HK-2 (cell line): Measurements from ENCODE around the gene EHF.

Experiments
- DNase-seq: peaks from one replicate; pipeline ENCODE4 v3.0.0-alpha.2; 2018; ENCODE audit not compliant: unreplicated experiment

EHF gene

GRCh38 chr11:34602245-34602644 is 18.6 kb upstream of the EHF start:
- DNase-seq: no peak

- DNase-seq: no peak
Measured at GRCh38 chr11:34603129-34604001, 17.5 kb upstream of the EHF start.

GRCh38 chr11:34604145-34604544 is 16.7 kb upstream of the EHF start:
- DNase-seq: no peak

DNA sequence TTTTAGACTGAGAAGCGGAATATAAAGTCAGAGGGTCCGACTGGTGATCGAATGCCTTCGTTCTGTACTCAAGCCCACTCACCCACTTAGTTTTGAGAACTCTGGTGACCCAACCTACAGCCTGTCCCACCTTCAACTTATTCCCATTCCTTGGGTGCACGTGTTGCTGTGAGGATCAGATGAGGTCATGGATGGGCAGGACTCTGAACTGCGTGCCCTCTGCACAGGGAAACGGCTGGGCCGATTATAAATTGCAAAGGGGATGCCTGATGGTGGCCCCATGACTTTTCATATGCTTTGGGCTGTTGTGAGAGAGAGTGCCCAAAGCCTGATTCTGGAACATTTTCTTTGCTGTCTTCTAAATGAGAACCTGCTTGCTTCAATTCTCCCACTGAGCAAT is 16.0 kb upstream of the EHF start:
- no peak for DNase-seq

DNA sequence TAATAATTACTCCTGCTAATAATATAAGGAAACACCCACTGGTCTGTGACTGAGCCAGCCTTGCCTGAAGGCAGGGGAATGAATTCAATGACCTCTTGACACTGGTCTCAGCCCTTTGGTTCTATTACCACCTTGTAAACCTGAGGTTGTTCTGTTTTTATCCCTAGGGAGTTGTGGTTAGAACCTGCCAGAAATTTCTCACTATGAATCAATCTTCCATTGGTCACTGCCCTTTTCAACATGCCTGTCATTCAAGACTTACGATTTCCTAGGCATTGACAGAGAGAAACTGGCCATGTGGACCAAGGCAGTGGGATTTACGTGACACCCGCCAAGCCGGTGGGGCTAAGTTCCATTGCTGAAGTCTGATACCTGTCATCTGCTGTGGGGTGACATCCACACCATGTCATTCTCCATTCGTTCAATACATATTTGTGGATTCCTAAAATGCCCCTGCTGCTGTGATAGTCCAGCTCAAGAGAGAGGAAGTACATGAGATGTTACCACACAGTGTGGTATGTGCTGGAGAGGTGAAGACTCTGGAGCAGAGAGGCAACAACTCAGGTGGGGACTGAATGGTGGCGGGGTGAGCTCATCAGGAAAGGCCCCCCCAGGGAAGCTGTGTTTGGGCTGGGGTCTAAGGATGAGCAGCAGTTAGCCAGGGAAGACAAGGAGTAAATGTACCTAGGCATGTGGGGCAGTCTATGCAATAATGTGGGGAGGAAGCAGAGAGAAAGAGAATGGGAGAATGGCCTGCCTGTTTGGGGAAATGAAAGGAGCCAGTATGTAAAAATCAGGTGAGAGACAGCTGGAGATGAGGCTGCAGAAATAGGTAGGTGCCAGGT is 15.2 kb upstream of the EHF start:
- no peak for DNase-seq

- DNase-seq: no peak
Measured at GRCh38 chr11:34606326-34607120, 14.4 kb upstream of the EHF start.

DNA sequence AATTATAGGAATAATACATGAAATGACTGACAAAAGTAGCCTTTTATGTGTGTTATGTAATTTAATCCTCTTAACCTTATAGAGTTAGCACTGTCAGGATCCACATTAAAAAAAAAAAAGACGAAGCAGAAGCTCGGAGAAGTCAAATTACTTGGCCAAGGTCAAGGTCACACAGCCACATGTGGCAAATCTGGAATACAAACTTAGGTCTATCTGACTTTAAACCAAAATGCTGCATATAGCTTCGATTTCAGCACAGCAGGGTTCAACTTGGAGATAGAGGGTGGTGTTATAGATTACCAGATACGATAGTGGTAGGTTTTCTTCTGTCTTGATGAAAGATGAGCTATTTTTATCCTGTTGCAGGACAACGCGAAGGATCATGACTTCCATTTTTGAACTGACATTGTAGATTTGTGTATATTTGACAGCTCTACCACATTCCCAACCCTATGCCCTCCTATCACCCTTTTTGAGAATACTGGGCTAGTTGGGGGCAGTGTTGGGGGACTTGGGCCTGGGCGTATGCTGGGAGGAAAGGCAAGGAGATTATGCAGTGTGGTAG is 11.6 kb upstream of the EHF start:
- DNase-seq: no peak

DNA sequence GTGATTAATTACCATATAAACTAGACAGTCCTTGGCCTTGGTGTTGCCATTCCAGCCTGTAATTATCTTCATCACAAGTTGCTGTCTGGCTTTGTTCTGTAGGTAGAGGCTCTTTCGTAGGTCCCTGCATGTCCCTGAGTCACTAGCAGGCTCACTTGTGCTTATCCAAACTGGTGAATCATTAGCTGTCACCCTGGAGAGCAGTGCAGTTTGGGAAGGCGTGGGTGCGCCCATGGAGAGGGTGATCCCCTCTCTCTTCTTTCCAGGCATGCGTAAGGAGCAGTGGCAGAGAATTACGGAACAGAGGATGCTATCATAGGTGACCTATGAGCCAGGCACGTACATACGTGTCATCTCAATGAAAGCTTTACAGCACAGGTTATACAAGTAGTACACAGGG is 11.0 kb upstream of the EHF start:
- DNase-seq: no peak

GRCh38 chr11:34610324-34611041 is 10.4 kb upstream of the EHF start:
- no peak for DNase-seq

GRCh38 chr11:34613015-34613414 is 7.9 kb upstream of the EHF start:
- DNase-seq: no peak

- no peak for DNase-seq
Measured at GRCh38 chr11:34613552-34614056, 7.3 kb upstream of the EHF start.

DNA sequence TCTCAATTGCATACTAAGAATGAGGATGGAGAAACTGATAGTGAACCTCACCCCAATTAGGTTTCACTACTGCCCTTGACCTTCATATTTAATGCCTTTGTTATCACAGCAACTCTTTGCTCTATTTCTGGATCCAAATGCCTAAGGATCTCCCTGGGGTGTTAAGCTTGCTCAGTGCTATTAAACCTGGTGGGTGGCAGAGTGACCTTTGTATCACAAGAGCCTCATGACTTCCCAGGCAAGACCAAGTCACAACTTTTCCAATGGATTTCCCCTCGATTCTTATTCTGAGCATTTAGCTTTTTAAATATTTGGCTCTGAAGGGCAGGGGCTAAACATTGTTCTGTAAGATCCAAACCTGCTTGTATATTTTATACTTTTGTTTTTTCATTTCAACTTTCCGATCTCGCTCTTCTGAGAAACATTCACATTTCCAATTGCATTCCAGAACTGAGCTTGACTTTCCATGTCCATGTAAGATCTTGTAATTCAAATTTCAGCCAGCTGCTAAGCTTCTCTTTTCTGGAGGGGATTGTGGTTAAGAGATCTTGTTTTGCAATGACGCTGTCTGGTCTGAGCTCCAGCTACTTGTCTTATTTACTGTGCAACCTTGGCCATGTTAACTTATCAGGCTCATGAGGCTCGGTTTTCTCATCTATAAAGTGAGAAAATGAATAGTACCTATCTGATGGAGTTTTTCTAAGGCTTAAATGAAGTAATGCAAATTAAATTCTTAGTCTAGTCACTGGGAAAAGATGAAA is 6.4 kb upstream of the EHF start:
- DNase-seq: no peak

DNA sequence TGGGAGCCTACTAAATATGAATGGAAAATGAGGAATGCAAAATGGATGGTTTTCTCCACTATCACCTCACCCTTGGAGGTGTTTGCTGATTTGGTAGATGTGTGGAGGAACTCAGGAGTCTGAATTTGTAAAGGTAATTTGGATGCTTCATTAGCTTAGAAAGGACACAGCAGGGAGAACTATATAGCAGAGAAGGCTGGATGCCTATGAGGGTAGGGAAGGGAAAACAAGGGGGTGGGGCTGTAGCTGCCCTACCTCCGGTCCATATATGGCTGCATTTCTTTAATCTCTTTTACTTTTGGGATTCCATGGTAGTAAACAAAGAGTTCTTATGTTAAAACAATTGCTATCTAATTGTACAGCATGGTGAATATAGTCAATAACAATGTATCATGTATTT is 4.8 kb upstream of the EHF start:
- DNase-seq: no peak

GRCh38 chr11:34616830-34617504 is 3.9 kb upstream of the EHF start:
- DNase-seq: no peak

- DNase-seq: no peak
Measured at GRCh38 chr11:34618406-34618805, 2.5 kb upstream of the EHF start.

GRCh38 chr11:34619062-34619516 is 1.8 kb upstream of the EHF start:
- DNase-seq: no peak

DNA sequence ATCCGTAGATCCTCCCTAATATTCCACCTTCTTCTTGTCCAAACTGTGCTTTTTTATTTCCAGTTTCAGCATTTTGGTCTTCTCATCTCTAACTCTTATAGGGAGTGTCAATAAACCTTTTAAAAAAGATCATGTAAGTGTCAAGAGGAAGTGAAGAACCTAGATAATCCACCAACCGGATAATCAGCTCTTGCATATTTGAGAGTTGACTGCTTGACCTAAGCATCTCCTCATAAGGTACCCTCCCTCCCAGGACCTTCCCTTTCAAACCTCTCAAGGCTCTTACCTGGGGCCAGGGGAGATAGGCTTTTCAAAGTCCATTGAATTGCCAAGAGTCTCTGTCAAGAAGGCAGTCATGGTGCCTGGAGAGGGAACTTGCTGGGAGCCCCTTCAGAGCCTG is 691 bp upstream of the EHF start:
- no peak for DNase-seq

DNA sequence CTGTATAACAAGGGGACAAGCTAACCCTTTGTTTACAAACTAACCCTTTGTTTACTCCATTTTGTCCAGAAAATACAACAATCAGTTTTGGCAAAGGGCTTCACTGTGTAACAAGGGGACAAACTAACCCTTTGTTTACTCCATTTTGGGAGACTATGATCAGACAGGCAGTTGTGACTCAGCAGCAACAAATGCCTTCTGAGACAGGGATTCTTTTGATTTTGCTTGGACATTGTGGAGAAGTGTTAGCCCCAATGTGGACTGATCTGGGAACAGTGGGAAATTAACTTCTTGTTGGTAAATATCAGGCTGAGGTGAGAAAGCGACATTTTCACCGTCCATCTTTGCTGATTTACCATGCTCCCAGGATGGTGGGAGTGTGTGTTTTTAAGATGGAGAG is 983 bp downstream of the EHF start:
- no peak for DNase-seq

DNA sequence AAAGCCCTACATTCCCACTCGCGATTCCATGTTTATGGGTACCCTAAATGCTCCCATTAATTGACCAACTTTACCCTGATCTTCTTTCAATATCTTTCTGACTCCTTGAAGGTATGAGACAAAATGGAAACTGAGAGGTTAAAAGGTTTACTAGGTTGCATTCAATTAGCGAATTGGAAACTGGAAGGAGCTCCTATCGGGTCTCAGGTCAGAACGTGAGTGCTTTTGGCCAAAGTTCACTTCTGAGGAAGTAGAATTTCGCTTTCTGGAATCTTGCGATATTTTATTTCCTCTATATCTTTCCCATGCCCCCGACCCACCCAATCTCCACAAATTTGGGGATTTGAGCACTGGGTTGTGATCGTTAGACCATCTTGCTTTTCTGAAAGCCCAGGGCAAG is 2.6 kb downstream of the EHF start:
- DNase-seq: no peak

DNA sequence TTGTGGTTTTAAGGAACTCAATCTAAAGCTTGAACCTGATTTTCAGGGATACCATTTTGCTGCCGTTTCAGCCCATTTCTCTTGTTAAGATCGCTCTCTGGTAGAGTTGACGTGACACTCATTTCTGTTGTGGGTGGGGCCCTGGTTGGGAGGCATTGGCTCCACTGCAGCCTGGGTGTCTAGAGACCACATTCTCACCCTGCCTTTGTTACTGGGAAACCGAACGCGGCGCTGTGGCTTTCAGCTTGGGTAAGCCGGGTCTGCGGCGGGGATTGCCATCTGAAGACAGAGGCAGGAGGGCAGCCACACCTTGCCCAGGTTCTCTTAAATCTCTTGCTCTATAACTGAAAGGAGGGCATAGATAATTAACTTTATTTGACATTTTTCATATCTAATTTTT is 3.2 kb downstream of the EHF start:
- no peak for DNase-seq
